Lower leg skin (tissue), 4 donors: ENCODE measurements around the gene CYREN. TPM values are rescaled to one million over a fixed set of nuclear protein-coding genes. Genes with fewer than 3 reads are reported as not detected.
"Not testable (repeated sequence)": the region's sequence is repeated elsewhere in the genome, so short reads cannot be mapped to it uniquely, and the experiment has no call there.

ENCODE experiments used
- DNase-seq, 2 donors: peaks; one replicate each; pipeline ENCODE4 v3.0.0-alpha.2; 2019; ENCODE audit warnings: low spot score in 2 of 2
- H3K4me3 ChIP-seq: fragments of 200-600 bp; sonication (generic); 2 replicates; pipeline ENCODE4 v1.5.1; 2017; ENCODE audit warnings: mild to moderate bottlenecking, low read depth; ENCODE audit not compliant: poor library complexity, severe bottlenecking
- POLR2A ChIP-seq, 2 donors: fragments of 450-650 bp; IDR thresholded peaks; one replicate each; pipeline ENCODE4 v1.6.1; 2016 to 2017; ENCODE audit warnings: antibody characterized with exemption in 2 of 2, mild to moderate bottlenecking in 1 of 2, moderate library complexity in 1 of 2
- WGBS, 2 donors: methylation state at CpG; one replicate each; pipeline ENCODE4 v1.1.5; 2018; 5-methylcytosine and 5-hydroxymethylcytosine counted together
- intact Hi-C: fragments of 100-400 bp; cut with DNase I; formaldehyde crosslinking; loops from one replicate; pipeline ENCODE4 v1.15.0; 2023; ENCODE audit warnings: low total_unique reads
- total RNA-seq, 4 donors: library from RNA; depleted of rRNA; stranded (reverse); fragments of >200 nt; gene quantifications; one replicate each; pipeline ENCODE4 v1.1.0, GENCODE V29; 2016
- TF ChIP-seq, protein P1 (sequence below), 3 donors: fragments of 450-650 bp; IDR thresholded peaks; one replicate each; pipeline ENCODE4 v1.5.1; 2016; ENCODE audit warnings: antibody characterized with exemption in 3 of 3, mild to moderate bottlenecking in 3 of 3, moderate library complexity in 2 of 3

The CYREN gene
- total RNA-seq, 4 donors from 2014 or later: 26.1 to 42.2 (median 30.5) TPM

DNA sequence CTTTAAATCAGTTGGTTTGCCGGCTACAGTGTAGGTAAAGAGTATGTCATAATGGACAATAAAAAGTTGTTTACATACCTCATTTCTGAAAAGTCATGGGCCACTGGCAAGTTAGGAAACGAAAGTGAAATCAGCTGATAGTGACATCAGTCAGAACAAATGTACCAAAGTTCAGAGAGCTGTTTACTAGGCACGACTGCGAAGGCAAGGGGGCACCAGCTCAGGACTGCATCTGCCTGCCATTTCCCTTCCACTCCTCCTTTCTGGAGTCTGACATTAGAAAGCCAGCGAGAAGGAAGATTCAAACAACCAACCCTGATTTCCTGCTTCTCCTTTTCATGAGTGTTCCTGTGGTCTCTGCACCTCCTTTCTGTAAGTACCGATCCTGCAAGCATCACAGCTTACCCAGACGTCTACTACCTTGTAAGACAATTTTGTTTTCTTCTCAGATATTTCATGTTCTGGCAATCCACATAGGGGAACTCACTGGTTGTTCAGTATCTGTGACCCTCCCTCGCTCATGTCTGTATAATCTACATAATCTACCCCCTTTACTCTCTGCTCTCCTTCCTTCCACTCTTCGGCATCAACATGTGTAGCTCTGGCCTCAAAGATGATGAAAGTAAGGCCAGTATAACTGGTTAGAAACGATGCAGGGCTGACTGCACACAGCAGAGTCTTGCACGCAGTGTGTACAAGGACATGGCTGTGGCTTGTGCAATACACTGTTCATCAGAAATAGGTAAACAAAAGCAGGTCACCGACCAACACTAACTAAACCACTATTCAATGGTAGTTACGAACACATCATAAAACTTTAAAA lies 22.4 kb downstream of the CYREN start, which contains the start of gene TMEM140:
Gene TMEM140 (plus strand): TSS at position 174 of the 823 bp plus-strand sequence. CDS start 16,370 bp downstream, outside the sequence.
- intact Hi-C loops: no loop called here

DNA sequence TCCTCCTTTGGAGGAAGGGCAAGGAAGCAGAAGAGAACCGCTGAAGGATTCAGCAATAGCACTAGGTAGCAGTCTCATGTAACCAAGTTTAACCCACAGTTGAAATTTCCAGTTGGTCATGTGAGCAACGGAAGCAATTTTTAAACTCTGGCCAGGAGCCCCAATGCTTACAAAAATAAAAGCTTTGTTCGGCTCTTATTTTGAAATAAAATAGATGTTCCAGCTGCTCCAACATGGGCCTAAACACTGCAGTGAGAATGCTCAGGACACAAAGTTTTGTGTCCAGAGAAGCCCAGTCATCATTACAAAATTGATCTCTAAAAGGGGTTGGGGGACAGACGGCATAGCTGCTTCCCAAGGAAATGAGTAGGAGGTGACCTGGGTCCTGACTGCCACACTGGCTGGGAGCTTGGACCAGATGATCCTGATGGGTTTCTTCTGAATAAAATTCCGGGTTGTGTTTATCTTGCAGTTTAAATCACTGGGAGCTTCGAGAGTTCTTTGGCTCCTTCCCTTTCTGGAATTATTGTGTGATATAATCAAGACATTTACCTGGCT lies 23.1 kb downstream of the CYREN start:
- DNase-seq: no peak
- TF ChIP-seq POLR2A (IDR thresholded peaks at IDR 0.05): no peak
- TF ChIP-seq, protein P1, sequence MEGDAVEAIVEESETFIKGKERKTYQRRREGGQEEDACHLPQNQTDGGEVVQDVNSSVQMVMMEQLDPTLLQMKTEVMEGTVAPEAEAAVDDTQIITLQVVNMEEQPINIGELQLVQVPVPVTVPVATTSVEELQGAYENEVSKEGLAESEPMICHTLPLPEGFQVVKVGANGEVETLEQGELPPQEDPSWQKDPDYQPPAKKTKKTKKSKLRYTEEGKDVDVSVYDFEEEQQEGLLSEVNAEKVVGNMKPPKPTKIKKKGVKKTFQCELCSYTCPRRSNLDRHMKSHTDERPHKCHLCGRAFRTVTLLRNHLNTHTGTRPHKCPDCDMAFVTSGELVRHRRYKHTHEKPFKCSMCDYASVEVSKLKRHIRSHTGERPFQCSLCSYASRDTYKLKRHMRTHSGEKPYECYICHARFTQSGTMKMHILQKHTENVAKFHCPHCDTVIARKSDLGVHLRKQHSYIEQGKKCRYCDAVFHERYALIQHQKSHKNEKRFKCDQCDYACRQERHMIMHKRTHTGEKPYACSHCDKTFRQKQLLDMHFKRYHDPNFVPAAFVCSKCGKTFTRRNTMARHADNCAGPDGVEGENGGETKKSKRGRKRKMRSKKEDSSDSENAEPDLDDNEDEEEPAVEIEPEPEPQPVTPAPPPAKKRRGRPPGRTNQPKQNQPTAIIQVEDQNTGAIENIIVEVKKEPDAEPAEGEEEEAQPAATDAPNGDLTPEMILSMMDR (IDR thresholded peaks at IDR 0.05): no peak
- WGBS, 2 donors: 32 to 33% methylated on average over 6 of the region's 6 CpGs
- H3K4me3 ChIP-seq: no peak overlapping the region
- intact Hi-C loops: no loop called here

More for the DNA sequence above, 22.4 kb downstream of the CYREN start, which contains the start of gene TMEM140:
- TF ChIP-seq, protein P1 (IDR thresholded peaks at IDR 0.05): no peak
- TF ChIP-seq POLR2A (IDR thresholded peaks at IDR 0.05): peak in 1 of 2 donors; percentile 14
- H3K4me3 ChIP-seq: peak within 1 kb of the TSS; percentile 18
- DNase-seq: no peak
- WGBS, 2 donors: 33 to 45% methylated on average over 13 of the region's 13 CpGs

DNA sequence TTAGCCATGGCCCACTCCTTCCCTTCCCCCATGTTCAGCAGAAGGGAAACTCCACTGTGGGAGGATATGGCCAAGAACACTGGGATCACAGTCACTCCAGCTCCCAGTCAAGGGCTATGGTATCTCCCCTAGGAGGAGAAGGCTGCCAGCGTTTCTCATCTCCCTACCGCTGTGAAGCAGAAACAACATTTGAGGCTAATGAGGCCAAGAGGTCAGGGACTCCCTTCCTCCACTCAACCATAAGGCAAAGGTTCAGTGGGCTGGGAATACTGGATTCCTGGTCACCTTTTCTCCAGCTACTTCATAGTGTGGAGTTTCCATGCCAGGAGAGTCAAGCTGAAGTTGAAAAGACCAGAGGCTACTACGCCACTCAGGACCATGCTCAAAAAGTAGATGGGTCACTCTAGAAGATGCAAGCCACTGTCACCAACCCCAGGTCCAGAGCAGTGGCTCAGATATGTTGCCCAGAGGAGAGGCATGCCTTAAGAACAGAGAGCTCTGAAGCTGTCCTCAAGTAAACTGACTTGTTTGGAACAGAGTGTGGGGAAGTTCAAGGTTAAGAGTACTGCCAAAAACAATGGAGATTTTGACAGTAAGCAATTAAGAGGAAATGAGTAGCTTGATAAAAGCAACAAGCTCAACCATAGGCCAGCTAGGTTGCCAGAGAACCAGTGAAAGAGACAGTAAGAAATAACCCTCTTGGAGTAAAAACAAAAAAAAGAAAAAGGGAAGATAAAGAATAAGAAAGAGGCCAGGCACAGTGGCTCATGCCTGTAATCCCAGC lies 26.4 kb downstream of the CYREN start:
- WGBS, 2 donors: 78 to 91% methylated on average over 3 of the region's 3 CpGs
- no peak overlapping the region for H3K4me3 ChIP-seq
- TF ChIP-seq, protein P1 (IDR thresholded peaks at IDR 0.05): no peak
- TF ChIP-seq POLR2A (IDR thresholded peaks at IDR 0.05): no peak
- no peak for DNase-seq
- intact Hi-C loops: no loop called here

DNA sequence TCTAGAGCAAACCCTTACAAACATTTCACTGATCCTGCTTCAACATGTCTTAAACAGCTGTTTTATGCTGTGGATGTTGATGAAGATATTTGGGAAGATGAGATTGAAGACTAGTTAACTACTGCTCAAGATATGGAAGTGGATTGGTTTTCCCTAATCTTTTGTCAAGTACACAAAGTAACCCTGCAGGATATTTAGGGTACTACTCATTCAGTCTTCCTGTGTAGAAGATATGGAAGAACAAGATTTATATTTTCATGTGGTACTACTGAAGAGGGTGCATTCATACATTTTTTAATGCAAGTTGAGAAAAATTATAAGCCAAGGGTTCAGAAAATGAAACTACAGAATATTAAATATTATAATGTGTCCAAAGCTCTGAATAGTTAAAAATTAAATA lies 40.9 kb downstream of the CYREN start:
- TF ChIP-seq POLR2A (IDR thresholded peaks at IDR 0.05): no peak
- TF ChIP-seq, protein P1 (IDR thresholded peaks at IDR 0.05): no peak
- no peak overlapping the region for H3K4me3 ChIP-seq
- no peak for DNase-seq
- intact Hi-C loops: no loop called here

DNA sequence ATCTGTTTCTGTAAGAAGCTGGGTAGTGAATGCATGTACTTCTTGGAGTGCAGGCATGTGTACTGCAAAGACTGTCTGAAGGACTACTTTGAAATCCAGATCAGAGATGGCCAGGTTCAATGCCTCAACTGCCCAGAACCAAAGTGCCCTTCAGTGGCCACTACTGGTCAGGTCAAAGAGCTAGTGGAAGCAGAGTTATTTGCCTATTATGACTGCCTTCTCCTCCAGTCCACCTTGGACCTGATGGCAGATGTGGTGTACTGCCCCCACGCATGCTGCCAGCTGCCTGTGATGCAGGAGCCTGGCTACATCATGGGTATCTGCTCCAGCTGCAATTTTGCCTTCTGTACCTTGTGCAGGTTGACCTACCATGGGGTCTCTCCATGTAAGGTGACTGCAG lies 41.6 kb downstream of the CYREN start:
- intact Hi-C loops: no loop called here
- 86% methylated on average over 1 of the region's 1 CpG for WGBS, 2 donors
- DNase-seq: no peak
- TF ChIP-seq, protein P1 (IDR thresholded peaks at IDR 0.05): no peak
- no peak for TF ChIP-seq POLR2A (IDR thresholded peaks at IDR 0.05)
- no peak overlapping the region for H3K4me3 ChIP-seq

DNA sequence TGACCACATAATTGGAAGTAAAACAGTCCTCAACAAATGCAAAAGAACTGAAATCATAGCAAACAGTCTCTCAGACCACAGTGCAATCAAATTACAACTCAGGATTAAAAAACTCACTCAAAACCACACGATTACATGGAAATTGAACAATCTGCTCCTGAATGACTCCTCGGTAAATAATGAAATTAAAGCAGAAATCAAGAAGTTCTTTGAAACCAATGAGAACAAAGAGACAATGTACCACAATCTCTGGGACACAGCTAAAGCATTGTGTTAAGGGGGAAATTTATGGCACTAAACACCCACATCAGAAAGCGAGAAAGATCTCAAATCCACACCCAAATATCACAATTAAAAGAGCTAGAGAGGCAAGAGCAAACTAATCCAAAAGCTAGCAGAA lies 45.9 kb downstream of the CYREN start:
- H3K4me3 ChIP-seq, intact Hi-C loops, DNase-seq: not testable (repeated sequence)
- 83 to 85% methylated on average over 3 of the region's 3 CpGs for WGBS, 2 donors
